ENCODE measurements around the gene DSTN.
"Not testable (repeated sequence)": the region's sequence is repeated elsewhere in the genome, so short reads cannot be mapped to it uniquely, and the experiment has no call there.

Gene DSTN

GRCh38 chr20:17657898-17658647 is 88.2 kb downstream of the DSTN start:
- no peak for ATAC-seq
- Mint-ChIP-seq H3K4me1 (peaks cover 26% of the 10 kb centered on the region), H3K27ac (no peak overlapping the region), H3K4me3 (no peak overlapping the region), H3K9me3 (peaks cover 4% of the 10 kb centered on the region), H3K27me3 (no peaks in the 10 kb centered on the region), H3K36me3 (peaks cover 43% of the 10 kb centered on the region)

- Mint-ChIP-seq H3K4me3 (no peak overlapping the region), H3K36me3 (peaks cover 43% of the 10 kb centered on the region), H3K27me3 (no peaks in the 10 kb centered on the region), H3K4me1 (peaks cover 28% of the 10 kb centered on the region), H3K27ac (no peak overlapping the region), H3K9me3 (peaks cover 4% of the 10 kb centered on the region)
- ATAC-seq, result no peak
Measured at GRCh38 chr20:17658648-17658993, 88.7 kb downstream of the DSTN start.

- not testable (repeated sequence) for H3K27me3 Mint-ChIP-seq, H3K9me3 Mint-ChIP-seq, ATAC-seq, H3K27ac Mint-ChIP-seq, H3K4me3 Mint-ChIP-seq
- Mint-ChIP-seq H3K4me1 (peaks cover 35% of the 10 kb centered on the region), H3K36me3 (peaks cover 43% of the 10 kb centered on the region)
Measured at GRCh38 chr20:17659344-17659743, 89.5 kb downstream of the DSTN start.

Data from stimulated activated memory B cell treated with anti-CD40 and anti-IgM and Interleukin-4, amounts not matched to agents 10 μg/mL and 1 μg/mL and 100 μg/mL, for 72 hours (primary cell).